Panc1 (cell line): Measurements from ENCODE around the gene ADPGK. TPM values are rescaled to one million over a fixed set of nuclear protein-coding genes. Genes with fewer than 3 reads are reported as not detected.

ENCODE experiments used
- ATAC-seq: fragments of 200-7000 bp; cut with Tn5 transposase; 2 replicates; pipeline ENCODE4 v1.9.1; 2020; ENCODE audit warnings: mild to moderate bottlenecking, moderate library complexity
- BruUV-seq: library from RNA; stranded (reverse); fragments of 400-500 nt; replicated peaks from 2 replicates; lab custom pipeline; 2021; lab: Mats Ljungman, UMichigan
- CTCF ChIA-PET: fragments of 300-600 bp; sonication (Branson Sonifier 250); formaldehyde crosslinking; loops from one replicate; lab custom pipeline; 2022; ENCODE audit warnings: antibody characterized with exemption; lab: Charles Lee
- POLR2A ChIA-PET: fragments of 300-600 bp; sonication (Branson Sonifier 250); formaldehyde crosslinking; loops from one replicate; lab custom pipeline; 2022; ENCODE audit warnings: antibody characterized with exemption; lab: Charles Lee
- DNase-seq: peaks from one replicate; pipeline ENCODE4 v3.0.0-alpha.2; 2010; ENCODE audit warnings: low read depth, low spot score
- H3K27ac ChIP-seq: 2 replicates; pipeline ENCODE4 v1.5.1; 2011; ENCODE audit warnings: mild to moderate bottlenecking, low read length, inconsistent platforms
- H3K27me3 ChIP-seq: fragments of 200-500 bp; sonication (Bioruptor generic); 2 replicates; pipeline ENCODE4 v1.6.0; 2014; ENCODE audit warnings: low read length, inconsistent platforms; ENCODE audit not compliant: control insufficient read depth, insufficient read depth
- H3K36me3 ChIP-seq: fragments of 200-500 bp; sonication (Bioruptor generic); 2 replicates; pipeline ENCODE4 v1.5.1; 2014; ENCODE audit warnings: inconsistent platforms, mild to moderate bottlenecking, low read length, moderate library complexity; ENCODE audit not compliant: control insufficient read depth, insufficient read depth
- H3K4me1 ChIP-seq: 2 replicates; pipeline ENCODE4 v1.5.1; 2011; ENCODE audit warnings: inconsistent platforms, mild to moderate bottlenecking, low read length, moderate library complexity; ENCODE audit not compliant: control insufficient read depth, insufficient read depth
- H3K4me3 ChIP-seq, 2 experiments: 2 replicates each; pipeline ENCODE4 v1.5.1; 2011 to 2012; ENCODE audit warnings: low read depth in 2 of 2, low read length in 2 of 2, mild to moderate bottlenecking in 2 of 2, inconsistent platforms in 1 of 2, moderate library complexity in 1 of 2
- H3K9me3 ChIP-seq: fragments of 200-500 bp; sonication (Bioruptor generic); 2 replicates; pipeline ENCODE4 v1.5.1; 2014; ENCODE audit warnings: low read depth, mild to moderate bottlenecking, inconsistent platforms, low read length, moderate library complexity; ENCODE audit not compliant: control insufficient read depth, insufficient read depth
- CTCF ChIP-seq: fragments of 450-650 bp; IDR thresholded peaks from 2 replicates; pipeline ENCODE4 v1.5.1; 2017; ENCODE audit warnings: mild to moderate bottlenecking
- POLR2AphosphoS5 ChIP-seq: IDR thresholded peaks from 2 replicates; pipeline ENCODE4 v1.6.1; 2012; ENCODE audit warnings: mild to moderate bottlenecking, low read depth, low read length, moderate library complexity
- REST ChIP-seq, 2 experiments: IDR thresholded peaks; 2 replicates each; pipeline ENCODE4 v1.6.1; 2011 to 2012; ENCODE audit warnings: low read depth in 2 of 2, control low read depth in 1 of 2, low read length in 1 of 2, mild to moderate bottlenecking in 1 of 2, moderate library complexity in 1 of 2; ENCODE audit not compliant: insufficient read depth in 1 of 2
- SIN3A ChIP-seq: IDR thresholded peaks from 2 replicates; pipeline ENCODE4 v1.6.1; 2012; ENCODE audit warnings: low read depth, mild to moderate bottlenecking, low read length, moderate library complexity, borderline replicate concordance; ENCODE audit not compliant: insufficient read depth
- TCF7L2 ChIP-seq: IDR thresholded peaks from 2 replicates; pipeline ENCODE4 v1.6.1; 2011; ENCODE audit warnings: mild to moderate bottlenecking, low read depth, low read length, inconsistent platforms
- in situ Hi-C: cut with HindIII; loops from 2 replicates; pipeline ENCODE4 v1.10.0; 2016; ENCODE audit warnings: low sequenced_read_pairs, low pct_unique_long_range_greater_than_20kb
- intact Hi-C: fragments of 100-400 bp; cut with micrococcal nuclease; formaldehyde crosslinking; loops from one replicate; pipeline ENCODE4 v1.10.0; 2022; ENCODE audit not compliant: unreplicated experiment
- total RNA-seq: library from RNA; stranded (reverse); gene quantifications from one replicate; pipeline ENCODE4 v1.2.1, GENCODE V29; 2021; ENCODE audit not compliant: unreplicated experiment

ADPGK gene
- total RNA-seq, 1 experiment from 2014 or later: 63.1 TPM

- TF ChIP-seq SIN3A (no peak), TCF7L2 (no peak), CTCF (no peak), POLR2AphosphoS5 (no peak), REST (IDR thresholded peaks at IDR 0.05; ENCODE audit: insufficient read depth in 1 of 2, low read depth in 2 of 2, low read length in 1 of 2) (no peak)
- POLR2A ChIA-PET: no interaction called here
- no TSS peak for BruUV-seq
- intact Hi-C loops (no loop called here), in situ Hi-C loops (no loop called here)
- Histone ChIP-seq H3K4me3 (no peak overlapping the region), H3K27ac (no peak overlapping the region), H3K27me3 (peaks cover 10% of the 10 kb centered on the region), H3K4me1 (no peaks in the 10 kb centered on the region), H3K9me3 (no peaks in the 10 kb centered on the region), H3K36me3 (no peaks in the 10 kb centered on the region)
- ATAC-seq: no peak
- no peak for DNase-seq
- CTCF ChIA-PET: no interaction called here
These were observed 36.7 kb upstream of the ADPGK start for GRCh38 chr15:72820278-72820677.

- no peak for DNase-seq
- Histone ChIP-seq H3K4me1 (no peaks in the 10 kb centered on the region), H3K36me3 (no peaks in the 10 kb centered on the region), H3K9me3 (no peaks in the 10 kb centered on the region), H3K27me3 (peaks cover 21% of the 10 kb centered on the region), H3K4me3 (no peak overlapping the region), H3K27ac (no peak overlapping the region)
- ChIA-PET POLR2A (interaction anchor here (0.6 kb wide), 1 partner anchor 67 kb away, joined by 10 read pairs; no protein-coding TSS in a partner anchor), CTCF (no interaction called here)
- in situ Hi-C loops (no loop called here), intact Hi-C loops (no loop called here)
- no peak for TF ChIP-seq CTCF
- TF ChIP-seq REST (IDR thresholded peaks at IDR 0.05; ENCODE audit: insufficient read depth in 1 of 2, low read depth in 2 of 2, low read length in 1 of 2): no peak
- TF ChIP-seq TCF7L2: no peak
- TF ChIP-seq POLR2AphosphoS5: no peak
- no peak for TF ChIP-seq SIN3A
- no peak for ATAC-seq
- no TSS peak for BruUV-seq
These were observed 35.1 kb upstream of the ADPGK start for GRCh38 chr15:72818632-72819031.
